GM19328 (cell line): Measurements from ENCODE around the gene KRTAP3-2.

Experiments
- ATAC-seq: cut with Tn5 transposase; IDR thresholded peaks from one replicate; pipeline ENCODE4 v1.9.1; 2021; ENCODE audit warnings: mild to moderate bottlenecking, moderate library complexity; ENCODE audit not compliant: unreplicated experiment

The KRTAP3-2 gene

GRCh38 chr17:40974366-40974765, 25.3 kb downstream of the KRTAP3-2 start:
- no peak for ATAC-seq

DNA sequence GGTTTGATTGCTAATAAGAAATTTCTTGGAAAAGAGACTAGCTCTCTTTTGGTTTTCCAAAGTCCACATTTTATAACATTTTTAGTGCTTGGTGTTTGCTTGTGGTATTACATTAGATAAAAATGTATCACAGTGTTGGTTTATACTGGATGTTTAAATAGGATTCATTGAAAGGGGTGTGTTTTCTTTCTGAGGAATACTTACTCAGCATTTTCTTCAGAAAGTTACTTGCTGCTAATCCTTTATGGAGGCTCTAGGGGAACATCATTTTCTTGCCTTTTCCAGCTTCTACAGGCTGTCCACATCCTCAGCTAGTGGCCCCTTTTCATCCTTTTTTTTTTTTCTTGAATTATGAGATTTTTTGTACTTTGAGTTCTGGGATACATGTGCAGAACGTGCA, 32.1 kb downstream of the KRTAP3-2 start:
- no peak for ATAC-seq

GRCh38 chr17:40966848-40967247, 32.9 kb downstream of the KRTAP3-2 start, which contains the start of gene KRT39:
Gene KRT39 (minus strand): TSS chr17:40966948. CDS start chr17:40966856, 92 bp downstream.
- no peak for ATAC-seq

DNA sequence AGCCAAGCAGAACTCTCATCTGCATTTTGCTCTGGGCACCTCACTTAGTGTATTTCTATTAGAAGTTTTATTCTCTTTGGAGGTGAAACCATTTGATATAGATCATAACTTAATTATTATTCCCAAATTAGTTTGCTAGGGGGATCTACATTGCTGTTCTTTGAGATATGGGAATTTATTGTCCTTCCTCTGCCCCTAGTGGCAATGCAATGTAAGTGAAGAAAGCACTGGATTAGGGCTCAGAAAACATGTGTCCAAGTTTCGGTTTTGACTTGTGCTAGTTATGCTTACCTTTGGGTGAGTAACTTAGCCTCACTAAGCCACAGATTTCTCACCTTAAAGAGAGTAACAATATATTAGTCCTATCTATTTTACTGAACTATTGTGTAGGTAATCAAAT, 35.9 kb downstream of the KRTAP3-2 start:
- no peak for ATAC-seq

GRCh38 chr17:40962059-40962561, 37.6 kb downstream of the KRTAP3-2 start:
- no peak for ATAC-seq

GRCh38 chr17:40961591-40961990, 38.1 kb downstream of the KRTAP3-2 start:
- ATAC-seq = no peak

DNA sequence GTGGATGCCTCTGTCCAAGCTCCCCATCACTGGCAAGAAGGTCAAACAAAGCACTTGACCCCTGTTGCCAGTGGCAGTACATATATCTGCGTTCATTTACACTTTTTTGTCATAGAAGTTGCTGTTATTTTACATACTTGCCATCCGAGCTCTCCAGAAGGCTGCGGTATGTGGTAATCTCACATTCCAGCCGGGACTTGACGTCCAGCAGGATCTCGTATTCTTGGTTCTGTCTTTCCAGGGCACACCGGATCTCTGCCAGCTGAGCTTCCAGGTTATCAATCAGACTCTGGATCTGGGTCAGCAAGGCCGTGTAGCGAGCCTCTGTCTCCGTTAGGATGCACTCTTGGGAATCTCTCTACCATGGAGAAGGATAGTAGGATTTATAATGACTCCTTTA, 39.6 kb downstream of the KRTAP3-2 start:
- no peak for ATAC-seq

GRCh38 chr17:40958086-40958953, 41.4 kb downstream of the KRTAP3-2 start:
- ATAC-seq = no peak

- ATAC-seq = no peak
Measured at GRCh38 chr17:40956401-40957254, 43.1 kb downstream of the KRTAP3-2 start.

GRCh38 chr17:40953881-40954280, 45.8 kb downstream of the KRTAP3-2 start:
- no peak for ATAC-seq

DNA sequence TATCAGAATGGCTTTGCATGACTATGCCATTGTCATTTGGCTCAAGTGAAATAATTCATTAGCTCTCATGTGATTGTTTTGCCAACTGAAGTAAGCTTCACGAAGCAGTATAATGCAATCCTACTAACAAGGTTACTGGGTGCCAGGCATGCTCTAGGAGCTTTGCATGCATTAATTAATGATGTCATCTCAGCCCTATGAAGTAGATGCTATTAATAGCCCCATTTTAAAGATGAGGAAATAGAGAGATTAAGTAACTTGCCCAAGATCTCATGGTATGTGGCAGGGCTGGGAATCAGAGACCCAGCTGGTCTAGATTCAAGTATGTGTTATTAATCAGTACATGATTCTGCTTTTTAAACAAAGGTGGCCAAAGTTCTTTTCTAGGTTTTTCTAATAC, 47.0 kb downstream of the KRTAP3-2 start:
- no peak for ATAC-seq

DNA sequence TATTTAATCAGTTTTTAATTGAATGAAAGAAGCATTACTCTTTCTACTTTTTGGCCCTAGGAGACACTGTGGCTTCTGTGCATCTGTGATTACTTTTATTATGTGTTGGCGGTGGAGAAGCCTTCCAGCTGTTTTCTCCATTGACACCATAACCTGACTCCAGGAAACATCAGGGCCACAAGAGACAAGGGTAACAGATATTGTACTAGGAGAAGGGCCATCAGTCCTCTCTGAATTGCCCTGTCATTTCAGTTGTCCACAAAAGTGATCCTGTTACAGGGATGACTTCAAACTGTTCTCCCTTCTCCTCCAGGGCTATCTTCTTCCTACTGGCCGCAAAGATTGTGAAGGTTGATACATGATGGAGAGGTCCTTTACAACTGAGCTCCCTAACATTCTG, 47.6 kb downstream of the KRTAP3-2 start:
- no peak for ATAC-seq

- ATAC-seq = no peak
Measured at GRCh38 chr17:40951011-40951622, 48.6 kb downstream of the KRTAP3-2 start.

DNA sequence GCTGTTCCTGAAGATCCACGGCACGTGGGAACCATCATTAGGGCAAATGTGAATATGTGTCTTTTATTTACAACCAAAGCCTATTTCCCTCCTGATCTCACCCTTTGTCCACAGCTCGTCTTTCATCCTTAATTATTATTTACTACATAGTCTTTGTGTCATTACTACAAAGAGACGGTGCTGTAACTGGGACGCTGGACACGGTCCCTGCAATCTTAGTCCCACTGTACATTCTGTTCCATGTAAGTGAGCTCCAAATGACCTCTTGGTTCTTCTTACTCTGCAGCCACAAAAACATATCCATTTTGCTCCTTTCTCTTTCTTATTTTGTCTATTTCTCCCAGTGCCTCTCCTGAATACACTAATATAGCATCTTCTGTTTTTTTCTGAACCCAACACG, 49.5 kb downstream of the KRTAP3-2 start:
- ATAC-seq = no peak

DNA sequence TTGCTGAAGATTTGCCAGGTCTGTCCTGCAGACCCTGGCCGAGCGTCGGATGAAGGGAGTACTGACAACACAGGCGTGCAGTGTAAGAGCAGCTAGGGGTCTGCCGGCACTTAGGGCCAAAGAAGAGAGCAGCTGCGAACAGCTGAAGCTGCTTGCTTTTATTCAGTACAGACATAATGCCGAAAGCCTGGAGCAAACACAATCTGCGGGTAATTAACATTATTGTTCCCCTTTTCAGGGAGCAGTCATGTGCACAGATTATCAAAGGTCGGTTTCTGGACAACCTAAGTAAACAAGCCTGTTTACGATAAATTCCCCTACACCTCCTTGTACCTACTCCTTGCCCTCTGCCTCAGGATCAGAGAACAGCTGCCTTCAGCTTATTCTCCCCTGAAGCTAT, 50.3 kb downstream of the KRTAP3-2 start:
- ATAC-seq = no peak
